ENCODE results near the gene LORICRIN.
A peak's percentile ranks its signal among the peaks of the same experiment; 100 is the strongest.

- TF ChIP-seq EGR1 (IDR thresholded peaks at IDR 0.05) (no peak), EP300 (IDR thresholded peaks at IDR 0.05; ENCODE audit: borderline replicate concordance) (no peak), RAD21 (IDR thresholded peaks at IDR 0.05; ENCODE audit: low read depth) (peak; percentile 24; the same call in 1 of the 2 replicates), REST (IDR thresholded peaks at IDR 0.05; ENCODE audit: low read depth) (no peak), YY1 (IDR thresholded peaks at IDR 0.05; ENCODE audit: low read depth) (no peak), CEBPB (IDR thresholded peaks at IDR 0.05) (no peak), CREB1 (IDR thresholded peaks at IDR 0.05; ENCODE audit: low read depth) (no peak)
Observed at GRCh38 chr1:153238527-153238926, 21.0 kb upstream of the LORICRIN start.

Data from Ishikawa (cell line).